NCI-H524 treated with DMSO at 0.1 percent for 48 hours (cell line): Measurements from ENCODE around the gene KDM2A.
A peak's percentile ranks its signal among the peaks of the same experiment; 100 is the strongest.

Experiments used
- DNase-seq: peaks from one replicate; lab custom pipeline; 2025; lab: John Stamatoyannopoulos, UW

KDM2A gene

DNA sequence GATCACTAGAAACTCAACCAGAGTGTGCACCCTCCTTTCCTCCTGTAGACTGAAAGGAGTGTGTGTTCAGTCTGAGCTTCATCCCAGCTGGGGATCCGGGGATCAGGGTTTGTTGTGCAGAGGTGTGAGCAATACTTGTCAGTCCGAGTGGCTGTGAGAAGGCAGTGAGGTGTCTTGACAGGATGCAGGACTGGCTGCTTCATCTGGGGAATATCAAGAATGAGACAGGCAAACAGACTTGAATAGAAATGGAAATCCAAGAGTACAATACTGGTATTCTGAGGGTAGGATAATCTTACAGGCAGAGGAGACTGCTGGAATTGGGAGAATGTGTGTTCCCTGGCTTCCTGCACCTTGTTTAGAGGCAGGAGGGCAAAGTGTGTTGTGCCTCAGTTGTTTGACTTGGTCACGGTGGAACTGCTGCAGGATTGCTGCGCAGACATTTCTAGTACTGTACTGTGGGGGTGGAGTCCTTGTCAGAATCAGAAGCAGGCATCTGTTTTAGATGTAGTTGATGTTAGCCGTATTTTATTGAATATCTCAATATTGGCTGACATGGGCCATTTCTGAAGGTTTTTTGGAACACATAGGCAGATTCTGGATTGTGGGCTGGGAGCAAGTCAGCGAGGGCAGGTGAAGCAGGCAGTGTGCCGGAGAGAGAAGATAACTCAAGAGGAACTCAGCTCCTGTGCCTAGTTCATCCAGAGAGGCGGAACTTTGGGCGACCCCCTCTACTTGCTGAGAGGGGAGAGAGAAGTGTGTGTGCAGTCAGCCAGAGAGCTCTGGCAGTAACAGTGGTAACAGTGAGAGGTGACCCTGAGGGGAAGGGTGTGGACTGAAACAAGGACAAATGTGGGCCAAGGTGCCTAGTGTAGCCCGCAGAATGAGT, 120.1 kb downstream of the KDM2A start:
- no peak for DNase-seq

DNA sequence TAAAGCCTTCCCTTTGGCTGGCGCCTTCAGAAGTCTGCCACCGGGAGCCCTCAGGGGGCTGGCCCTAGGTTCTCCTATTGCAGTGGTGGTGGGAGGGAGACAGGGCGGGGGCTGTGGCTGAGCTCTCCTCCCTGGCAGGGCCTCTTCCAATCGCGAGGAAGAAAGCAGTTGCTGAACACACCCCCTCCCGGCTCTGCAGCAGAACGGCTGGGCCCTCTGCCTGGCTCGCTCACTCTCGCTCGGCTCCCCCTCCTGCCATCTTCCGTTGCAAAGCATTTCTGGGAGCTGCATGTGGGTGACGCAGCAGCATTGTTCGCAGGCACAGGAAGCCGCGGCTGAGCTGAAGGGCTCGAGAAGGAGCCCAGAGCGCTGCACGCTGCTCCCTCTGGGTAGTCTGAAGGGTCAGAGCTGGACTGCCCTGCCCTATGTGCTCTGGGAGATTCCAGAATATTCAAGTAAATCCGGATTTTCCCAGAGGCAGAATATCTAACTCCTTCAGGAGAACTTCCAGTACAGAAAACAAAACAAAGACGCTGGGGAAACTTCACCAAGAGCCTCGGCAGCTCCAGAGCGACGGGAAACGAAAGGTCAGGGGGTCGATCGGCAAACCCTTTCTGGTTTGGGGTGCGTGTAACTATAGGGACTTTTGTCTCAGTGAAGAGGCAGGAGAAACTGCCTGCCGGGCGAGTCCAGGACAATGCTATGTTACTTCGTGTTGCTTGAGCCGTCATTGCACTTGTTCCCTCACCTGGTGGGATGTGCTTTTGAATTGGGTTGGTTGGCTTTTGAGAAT, 120.9 kb downstream of the KDM2A start:
- DNase-seq: peak; percentile 90

DNA sequence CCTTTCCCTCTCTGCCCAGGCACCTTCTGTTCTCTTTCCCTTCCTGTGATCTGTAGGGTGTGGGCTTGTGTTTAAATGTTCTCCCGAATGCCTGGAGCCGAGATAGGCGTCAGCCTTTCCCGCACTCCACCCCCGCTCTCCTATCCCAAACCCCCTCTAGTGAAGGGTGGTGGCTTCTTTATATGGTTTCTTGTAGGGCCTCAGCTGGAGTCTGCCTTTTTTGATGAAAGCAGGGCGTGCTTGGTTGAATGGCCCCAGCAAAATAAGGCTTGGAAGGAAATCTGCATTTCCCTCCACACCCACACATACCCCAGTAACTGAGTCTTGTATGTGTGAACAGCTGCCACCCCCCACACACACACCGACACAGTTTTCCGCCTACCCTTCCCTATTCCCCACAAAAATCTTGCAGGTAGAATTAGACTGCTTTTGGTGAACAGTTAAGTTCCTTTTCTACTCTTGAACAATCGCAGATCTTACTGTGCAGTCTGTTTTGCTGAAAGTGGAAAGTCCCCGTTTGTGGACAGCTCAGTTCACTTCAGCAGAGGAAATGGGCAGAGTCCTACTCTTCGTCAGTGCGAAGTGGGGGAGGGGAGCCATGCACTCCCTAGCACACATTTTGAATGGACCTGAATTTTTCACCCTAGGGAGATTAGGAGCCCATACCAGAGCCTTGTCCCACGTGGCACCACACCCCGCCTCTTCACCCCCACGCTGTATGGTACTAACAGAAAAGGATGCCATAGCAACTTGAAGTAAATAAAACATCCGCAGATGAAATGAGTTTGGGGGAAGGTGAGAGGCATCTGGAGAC, 121.7 kb downstream of the KDM2A start:
- DNase-seq: no peak

DNA sequence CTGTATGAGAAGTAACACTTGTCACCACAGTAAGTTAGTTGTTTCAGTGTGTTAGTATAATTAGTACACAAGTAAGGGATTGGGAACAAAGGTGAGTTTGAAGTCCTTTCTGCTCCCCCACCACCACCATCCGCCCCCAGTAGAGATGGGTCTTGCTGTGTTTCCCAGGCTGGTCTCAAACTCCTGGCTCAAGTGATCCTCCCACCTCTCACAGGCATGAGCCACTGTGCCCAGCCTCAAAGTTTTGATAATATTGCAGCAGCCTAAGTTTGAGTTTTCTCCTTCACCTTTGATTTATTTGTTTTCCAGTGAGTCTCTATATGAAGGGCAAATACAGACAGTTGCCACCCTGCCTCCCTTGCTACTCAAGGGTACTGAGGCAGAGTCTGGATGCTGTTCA, 123.5 kb downstream of the KDM2A start:
- no peak for DNase-seq

DNA sequence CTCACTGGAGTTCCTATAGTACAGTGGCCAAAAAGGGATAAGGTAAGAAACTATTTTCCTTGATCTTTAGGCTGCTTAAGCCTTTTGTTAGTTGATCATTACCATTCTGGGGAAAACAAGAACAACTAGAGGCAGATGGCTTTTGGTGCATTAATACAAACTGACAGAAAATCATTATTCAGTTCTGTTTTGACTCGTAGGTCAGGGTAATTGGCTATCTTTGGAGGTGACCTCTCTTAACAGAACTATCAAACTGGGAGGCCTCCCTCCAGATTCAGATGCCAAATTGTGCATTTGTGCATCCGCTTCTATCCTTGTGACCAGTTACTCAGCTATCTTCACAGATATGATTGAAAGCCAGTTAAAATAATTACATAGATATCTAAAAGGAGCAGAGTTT, 124.0 kb downstream of the KDM2A start:
- no peak for DNase-seq

DNA sequence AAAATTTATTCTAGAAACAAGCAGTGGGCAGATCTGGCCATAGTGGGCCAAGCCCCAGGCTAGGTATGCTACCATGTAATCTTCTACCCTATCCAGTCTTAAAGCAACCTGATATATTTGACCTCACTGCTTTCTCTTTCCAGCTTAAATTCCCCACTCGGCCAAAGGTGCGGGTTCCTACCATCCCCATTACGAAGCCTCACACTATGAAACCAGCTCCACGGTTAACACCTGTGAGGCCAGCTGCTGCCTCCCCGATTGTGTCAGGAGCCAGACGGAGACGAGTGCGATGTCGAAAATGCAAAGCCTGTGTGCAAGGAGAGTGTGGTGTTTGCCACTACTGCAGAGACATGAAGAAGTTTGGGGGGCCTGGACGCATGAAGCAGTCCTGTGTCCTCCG, 126.0 kb downstream of the KDM2A start:
- no peak for DNase-seq

DNA sequence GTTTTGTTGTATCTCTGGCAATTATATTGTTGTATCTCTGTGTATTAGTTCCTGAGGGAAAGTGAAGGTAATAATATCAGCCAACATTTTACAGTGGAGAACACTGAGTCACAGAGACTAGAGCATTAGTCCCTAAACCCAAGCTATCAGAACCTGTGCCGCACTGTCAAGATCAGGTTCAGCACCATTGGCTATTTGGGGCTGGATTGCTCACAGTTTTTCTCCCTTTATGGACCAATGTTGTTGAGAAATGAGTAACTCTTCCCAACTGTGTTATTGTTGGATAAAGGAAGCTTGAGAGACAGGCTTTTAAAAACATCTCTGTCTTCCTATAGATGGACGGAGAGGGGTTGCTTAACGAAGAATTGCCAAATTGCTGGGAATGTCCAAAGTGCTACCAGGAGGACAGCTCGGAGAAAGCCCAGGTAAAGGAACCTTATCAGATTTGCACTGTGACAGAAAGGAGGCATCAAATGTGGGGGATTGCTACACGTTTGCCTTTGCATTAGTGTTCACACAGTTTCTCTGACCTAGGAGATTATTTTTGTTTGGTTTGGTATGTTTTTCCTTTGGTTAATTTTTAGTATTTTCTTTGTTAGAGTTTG, 129.0 kb downstream of the KDM2A start:
- no peak for DNase-seq

DNA sequence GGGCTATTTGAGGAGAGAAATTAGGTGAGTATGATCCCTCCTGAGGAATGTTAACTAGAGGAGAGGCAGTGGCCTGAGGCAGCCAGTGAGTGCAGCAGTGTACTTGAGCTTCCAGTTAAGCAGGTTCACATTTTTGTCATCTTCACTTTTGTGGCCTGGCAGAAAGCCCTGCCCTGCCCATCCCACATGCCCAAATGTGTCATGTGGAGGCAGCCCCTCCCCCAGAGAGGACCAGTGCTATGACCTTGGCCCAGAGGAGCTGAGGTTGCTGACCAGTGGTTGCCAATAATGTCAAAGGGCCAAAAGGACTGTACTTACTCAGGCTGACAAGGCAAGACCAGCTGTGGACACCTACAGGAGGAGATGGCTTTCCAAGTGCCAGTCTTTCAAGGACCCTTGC, 129.6 kb downstream of the KDM2A start:
- no peak for DNase-seq

DNA sequence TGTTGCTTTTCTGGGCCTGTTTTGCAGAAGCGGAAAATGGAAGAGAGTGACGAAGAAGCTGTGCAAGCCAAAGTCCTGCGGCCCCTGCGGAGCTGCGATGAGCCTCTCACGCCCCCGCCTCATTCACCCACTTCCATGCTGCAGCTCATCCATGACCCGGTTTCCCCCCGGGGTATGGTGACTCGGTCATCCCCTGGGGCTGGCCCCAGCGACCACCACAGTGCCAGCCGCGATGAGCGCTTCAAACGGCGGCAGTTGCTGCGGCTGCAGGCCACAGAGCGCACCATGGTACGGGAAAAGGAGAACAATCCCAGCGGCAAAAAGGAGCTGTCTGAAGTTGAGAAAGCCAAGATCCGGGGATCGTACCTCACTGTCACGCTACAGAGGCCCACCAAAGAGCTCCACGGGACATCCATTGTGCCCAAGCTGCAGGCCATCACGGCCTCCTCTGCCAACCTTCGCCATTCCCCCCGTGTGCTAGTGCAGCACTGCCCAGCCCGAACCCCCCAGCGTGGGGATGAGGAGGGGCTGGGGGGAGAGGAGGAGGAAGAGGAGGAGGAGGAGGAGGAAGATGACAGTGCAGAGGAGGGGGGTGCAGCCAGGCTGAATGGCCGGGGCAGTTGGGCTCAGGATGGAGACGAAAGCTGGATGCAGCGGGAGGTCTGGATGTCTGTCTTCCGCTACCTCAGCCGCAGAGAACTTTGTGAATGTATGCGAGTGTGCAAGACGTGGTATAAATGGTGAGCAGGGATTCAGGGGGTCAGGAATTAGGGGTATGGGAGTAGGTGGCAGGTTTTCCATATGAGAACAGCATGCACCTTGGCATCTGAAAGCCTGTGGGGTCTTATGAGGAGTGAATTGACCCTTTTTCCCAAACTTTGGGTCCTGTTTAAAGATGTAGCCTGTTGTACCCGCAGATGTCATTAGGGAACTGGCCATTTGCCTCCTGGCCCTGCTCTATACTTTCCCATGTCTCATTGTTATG, 131.3 kb downstream of the KDM2A start:
- DNase-seq: no peak

DNA sequence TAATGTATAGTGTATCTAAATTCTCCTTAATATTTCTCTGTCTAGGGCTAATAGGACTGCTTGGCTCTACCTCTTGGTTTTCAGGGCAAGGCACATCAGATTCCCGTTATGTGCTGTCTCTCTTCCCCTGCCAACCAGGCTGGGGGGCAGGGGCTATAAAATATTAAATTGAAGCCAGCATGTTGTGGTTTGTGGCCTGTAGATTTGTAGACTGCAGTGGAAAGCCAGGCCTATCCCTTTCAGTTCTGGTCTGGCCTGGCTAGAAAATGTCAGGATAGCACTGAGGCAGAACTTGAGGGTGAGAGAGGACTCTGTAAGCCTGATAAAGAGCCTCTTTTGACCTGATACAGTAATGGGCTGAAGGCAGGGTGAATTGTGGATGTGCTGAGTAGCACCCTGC, 132.8 kb downstream of the KDM2A start:
- DNase-seq: no peak

DNA sequence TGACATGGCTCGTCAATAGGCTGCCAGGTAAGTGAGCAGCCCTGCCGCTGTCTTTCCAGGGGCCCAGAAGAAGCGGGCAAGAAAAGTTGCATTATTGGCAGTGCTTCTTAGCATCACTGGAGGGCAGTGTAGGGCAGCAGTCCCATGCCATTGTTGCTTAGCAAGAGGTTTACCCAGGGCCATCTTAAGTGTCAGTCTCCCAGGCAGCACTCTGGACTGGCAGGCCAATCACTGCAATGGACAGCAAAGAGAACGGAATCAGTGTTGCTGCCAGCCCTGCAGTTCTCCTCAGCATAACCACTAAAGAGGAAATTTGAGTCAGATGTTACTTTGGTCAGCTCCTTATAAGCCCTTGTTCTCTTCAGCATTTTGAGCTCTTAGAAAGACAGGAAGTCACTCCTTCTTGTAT, 133.8 kb downstream of the KDM2A start:
- no peak for DNase-seq

DNA sequence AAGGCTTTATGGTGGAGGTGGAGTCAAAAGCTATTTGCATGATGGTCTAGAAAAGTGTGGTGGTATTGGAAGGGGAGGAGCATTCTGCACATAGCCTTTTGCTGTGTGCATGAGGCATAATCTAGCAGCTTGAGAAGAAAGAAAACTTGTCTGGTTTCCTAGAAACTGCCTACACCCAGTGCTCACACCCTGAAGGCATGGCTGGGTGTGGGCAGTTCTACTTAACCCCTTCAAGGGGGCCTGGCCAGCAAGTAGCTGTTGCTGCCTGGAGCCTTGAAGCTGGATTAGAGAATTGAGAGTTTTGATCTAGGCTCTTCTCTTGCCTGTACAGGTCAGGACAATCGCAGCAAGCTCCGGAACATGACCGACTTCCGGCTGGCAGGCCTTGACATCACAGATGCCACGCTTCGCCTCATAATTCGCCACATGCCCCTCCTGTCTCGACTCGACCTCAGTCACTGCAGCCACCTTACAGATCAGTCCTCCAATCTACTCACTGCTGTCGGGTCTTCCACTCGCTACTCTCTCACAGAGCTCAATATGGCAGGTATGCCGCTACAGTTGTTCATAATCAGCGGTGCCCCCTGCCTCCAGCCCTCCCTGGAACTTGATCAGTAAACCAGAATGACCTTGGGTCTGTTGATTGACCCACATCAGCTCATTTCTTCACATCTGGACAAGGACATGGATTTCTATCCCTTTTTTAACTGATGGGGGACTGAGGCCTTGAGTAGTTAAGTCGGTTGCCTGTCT, 135.0 kb downstream of the KDM2A start:
- no peak for DNase-seq

DNA sequence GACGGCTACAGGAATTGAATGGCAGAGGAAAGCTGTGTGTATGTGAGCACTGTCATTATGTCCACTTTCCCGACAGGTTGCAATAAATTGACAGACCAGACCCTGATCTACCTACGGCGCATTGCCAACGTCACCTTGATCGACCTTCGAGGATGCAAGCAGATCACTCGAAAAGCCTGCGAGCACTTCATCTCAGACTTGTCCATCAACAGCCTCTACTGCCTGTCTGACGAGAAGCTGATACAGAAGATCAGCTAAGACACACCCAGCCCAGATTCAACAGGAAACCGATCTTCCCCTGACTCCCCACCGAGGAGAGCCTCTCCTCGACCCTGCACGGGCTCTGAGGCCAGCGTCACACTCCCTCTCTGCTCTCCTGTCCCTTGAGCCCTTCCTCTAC, 135.7 kb downstream of the KDM2A start:
- DNase-seq: no peak

DNA sequence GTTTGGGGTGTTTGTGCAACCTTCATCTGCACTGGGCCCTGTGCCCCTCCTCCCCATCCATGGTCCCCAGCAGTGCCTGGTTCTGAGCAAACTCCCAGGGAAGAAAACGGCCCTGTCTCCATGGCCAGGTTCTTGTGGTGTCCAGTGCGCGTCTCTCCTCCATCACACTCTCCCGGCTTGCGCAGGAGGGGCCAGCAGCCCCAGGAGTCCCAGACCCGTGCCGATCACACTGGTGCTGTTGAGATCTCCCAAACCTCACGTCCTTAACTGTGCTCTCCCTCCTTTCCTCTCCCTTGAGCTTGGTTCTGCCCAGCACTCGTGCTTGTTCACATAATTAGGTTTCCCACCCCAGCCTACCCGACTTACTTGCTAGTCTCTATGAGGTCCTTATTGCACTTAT, 136.3 kb downstream of the KDM2A start:
- no peak for DNase-seq

DNA sequence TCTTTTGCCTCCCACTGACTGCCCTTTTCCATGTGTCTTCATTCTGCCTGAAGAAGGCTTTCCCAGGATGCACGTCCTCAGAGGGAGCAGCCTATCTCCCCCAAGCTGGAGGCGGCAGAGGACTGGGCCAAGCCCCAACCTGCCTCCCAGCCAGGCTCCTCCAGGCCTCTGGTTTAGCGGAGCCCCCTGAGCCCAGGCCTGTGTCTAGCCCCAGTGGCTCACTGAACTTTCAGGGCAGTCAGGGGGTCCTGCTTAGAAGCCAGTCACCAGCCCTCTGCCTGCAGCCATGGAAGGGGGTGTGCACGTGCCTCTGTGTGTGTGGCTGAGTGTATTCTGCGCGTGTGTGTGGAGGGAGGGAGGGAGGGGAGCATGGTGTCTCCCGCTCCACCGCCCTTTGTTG, 136.8 kb downstream of the KDM2A start:
- DNase-seq: no peak

DNA sequence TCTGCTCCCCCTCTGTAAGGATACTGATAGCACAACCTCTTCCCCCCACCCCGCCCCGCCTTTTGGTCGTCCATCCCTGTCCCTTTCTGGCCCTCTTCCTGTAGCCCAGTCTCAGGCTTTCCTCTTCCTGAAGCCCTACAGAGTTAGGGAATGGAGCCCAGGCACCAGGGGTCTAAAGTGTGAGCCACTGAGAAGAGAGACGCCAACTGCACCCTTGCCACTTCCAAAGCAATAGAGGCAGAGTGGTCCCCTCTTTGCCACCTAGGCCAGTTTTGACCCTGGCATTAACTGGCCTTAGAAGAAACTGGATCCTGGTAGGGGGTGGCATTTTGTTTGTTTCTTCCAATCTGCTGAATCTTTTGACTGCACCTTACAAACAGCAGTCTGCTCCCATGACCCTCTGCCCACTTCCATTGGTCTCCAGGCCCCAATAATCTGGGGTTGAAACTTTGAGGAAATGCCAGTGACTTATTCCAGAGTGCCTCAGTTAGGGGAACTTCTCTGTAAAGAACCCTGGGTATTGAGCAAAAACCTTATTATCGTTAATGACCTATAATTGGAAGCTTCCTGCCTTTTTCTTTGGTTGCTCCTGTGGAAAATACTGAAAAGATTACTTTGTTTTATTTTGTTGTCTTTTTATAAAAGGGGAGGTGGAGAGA, 137.5 kb downstream of the KDM2A start:
- DNase-seq: no peak

DNA sequence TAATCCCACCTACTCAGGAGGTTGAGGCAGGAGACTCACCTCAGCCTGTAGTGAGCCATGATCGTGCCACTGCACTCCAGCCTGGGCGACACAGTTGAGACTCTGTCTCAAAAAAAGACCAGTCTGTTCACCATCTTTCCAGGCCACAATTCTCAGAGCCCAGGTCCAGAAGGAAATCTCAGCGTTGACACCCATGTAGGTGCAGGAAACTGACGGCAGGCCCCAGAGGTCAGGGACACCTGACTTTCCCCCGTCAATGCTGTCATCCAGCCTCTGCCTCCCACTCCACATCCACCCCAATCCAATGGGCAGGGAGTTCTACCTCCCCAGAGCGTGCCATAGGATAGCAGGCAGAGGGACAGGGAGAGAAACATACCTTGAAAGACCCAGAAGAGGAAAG, 141.3 kb downstream of the KDM2A start:
- DNase-seq: no peak

DNA sequence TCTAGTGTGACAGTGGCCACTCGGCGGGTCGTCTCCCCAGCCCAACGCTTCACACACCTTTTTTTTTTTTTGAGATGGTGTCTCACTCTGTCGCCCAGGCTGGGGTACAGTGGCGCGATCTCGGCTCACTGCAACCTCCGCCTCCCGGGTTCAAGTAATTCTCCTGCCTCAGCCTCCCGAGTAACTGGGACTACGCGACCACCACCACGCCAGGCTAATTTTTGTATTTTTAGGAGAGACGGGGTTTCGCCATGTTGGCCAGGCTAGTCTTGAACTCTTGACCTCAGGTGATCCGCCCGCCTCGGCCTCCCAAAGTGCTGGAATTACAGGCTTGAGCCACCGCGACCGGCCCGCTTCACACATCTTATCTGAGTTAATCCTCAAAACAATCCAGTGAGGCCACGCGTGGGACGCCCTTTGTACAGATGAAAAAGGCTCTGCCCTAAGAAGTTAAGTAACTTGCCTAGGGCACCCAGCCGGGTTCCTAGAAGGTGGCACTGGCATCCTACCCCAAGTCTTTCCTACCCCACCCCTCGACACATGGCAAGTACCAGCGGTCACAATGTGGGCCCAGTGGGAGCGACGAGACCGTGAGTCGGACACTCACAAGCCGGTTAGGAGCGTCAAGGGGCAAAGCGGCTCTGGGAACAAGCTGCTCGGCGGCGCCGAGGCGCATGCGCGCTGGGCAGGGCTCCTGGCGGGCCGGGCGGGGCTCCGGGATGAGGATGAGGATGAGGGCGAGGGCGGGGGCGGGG, 142.0 kb downstream of the KDM2A start:
- peak; percentile 9 for DNase-seq

DNA sequence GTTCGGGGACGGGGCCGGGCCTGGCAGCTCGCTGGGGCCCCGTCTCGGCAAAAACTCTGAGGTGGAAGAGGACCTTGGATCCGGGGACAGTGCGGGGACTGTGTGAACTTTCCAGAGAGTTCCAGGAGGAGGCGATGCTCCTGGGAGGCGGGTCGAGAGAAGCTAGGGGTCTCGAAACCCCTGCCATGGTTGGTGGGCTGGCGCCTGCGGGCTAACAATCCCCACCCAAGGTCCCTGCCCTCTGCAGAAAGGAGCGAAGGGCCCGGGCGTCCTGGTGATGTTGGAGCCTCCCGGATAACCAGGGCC, 142.5 kb downstream of the KDM2A start:
- DNase-seq: no peak
